BE2C (cell line): Measurements from ENCODE around the gene ITGA3.

ENCODE experiments used
- DNase-seq: peaks from one replicate; pipeline ENCODE4 v3.0.0-alpha.2; 2020
- H3K27me3 ChIP-seq: fragments of 250-450 bp; sonication (Bioruptor Pico); 2 replicates; pipeline ENCODE4 v1.5.1; 2020; ENCODE audit warnings: mild to moderate bottlenecking
- H3K36me3 ChIP-seq: fragments of 250-450 bp; sonication (Bioruptor Pico); 2 replicates; pipeline ENCODE4 v1.5.1; 2020; ENCODE audit warnings: mild to moderate bottlenecking
- H3K4me1 ChIP-seq: fragments of 250-450 bp; sonication (Bioruptor Pico); 2 replicates; pipeline ENCODE4 v1.5.1; 2020
- H3K4me3 ChIP-seq: 2 replicates; pipeline ENCODE4 v1.5.1; 2011; ENCODE audit warnings: low read depth, low read length
- H3K9me3 ChIP-seq: fragments of 250-450 bp; sonication (Bioruptor Pico); 2 replicates; pipeline ENCODE4 v1.5.1; 2020
- TF ChIP-seq, protein P1 (sequence below): IDR thresholded peaks from 2 replicates; pipeline ENCODE4 v1.5.1; 2012; ENCODE audit warnings: mild to moderate bottlenecking, low read depth, low read length

The ITGA3 gene

DNA sequence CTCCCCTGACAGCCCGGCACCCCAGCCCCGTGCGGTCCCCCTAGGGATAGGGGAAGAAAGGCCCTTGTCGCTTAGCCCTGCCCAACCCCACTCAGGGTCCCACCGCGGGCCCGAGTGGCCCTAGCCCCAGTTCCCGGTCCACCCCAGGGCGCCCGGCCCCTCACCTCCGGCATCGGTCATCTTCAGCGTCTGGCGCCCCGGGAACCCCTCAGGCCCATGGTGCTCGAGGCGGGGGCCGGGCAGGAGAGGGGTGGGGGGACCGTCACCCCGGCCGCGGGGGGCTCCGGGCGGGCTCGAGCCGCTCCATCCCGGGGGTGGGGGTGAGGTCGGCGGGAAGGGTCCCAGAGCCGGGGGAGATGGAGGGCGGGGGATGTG is 73.4 kb downstream of the ITGA3 start:
- no peak for DNase-seq
- peak overlapping the region; percentile 23 for H3K4me3 ChIP-seq
- H3K4me1 ChIP-seq, result peaks cover 20% of the 10 kb centered on the region
- TF ChIP-seq, protein P1, sequence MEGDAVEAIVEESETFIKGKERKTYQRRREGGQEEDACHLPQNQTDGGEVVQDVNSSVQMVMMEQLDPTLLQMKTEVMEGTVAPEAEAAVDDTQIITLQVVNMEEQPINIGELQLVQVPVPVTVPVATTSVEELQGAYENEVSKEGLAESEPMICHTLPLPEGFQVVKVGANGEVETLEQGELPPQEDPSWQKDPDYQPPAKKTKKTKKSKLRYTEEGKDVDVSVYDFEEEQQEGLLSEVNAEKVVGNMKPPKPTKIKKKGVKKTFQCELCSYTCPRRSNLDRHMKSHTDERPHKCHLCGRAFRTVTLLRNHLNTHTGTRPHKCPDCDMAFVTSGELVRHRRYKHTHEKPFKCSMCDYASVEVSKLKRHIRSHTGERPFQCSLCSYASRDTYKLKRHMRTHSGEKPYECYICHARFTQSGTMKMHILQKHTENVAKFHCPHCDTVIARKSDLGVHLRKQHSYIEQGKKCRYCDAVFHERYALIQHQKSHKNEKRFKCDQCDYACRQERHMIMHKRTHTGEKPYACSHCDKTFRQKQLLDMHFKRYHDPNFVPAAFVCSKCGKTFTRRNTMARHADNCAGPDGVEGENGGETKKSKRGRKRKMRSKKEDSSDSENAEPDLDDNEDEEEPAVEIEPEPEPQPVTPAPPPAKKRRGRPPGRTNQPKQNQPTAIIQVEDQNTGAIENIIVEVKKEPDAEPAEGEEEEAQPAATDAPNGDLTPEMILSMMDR, result no peak
- H3K27me3 ChIP-seq, result peaks cover 7% of the 10 kb centered on the region
- peaks cover 3% of the 10 kb centered on the region; the same call in 1 of the 2 replicates for H3K36me3 ChIP-seq
- H3K9me3 ChIP-seq, result no peaks in the 10 kb centered on the region

GRCh38 chr17:50129728-50130558 is 74.0 kb downstream of the ITGA3 start, which contains the start of gene SAMD14:
TSS of gene SAMD14 (minus strand) at chr17:50130160. CDS start at chr17:50124959, 5,201 bp downstream.
- Histone ChIP-seq H3K27me3 (peaks cover 7% of the 10 kb centered on the region), H3K36me3 (peaks cover 8% of the 10 kb centered on the region), H3K4me1 (peaks cover 22% of the 10 kb centered on the region), H3K9me3 (no peaks in the 10 kb centered on the region), H3K4me3 (peak within 1 kb of the TSS; percentile 50)
- TF ChIP-seq, protein P1, result no peak
- DNase-seq, result peak; percentile 51

DNA sequence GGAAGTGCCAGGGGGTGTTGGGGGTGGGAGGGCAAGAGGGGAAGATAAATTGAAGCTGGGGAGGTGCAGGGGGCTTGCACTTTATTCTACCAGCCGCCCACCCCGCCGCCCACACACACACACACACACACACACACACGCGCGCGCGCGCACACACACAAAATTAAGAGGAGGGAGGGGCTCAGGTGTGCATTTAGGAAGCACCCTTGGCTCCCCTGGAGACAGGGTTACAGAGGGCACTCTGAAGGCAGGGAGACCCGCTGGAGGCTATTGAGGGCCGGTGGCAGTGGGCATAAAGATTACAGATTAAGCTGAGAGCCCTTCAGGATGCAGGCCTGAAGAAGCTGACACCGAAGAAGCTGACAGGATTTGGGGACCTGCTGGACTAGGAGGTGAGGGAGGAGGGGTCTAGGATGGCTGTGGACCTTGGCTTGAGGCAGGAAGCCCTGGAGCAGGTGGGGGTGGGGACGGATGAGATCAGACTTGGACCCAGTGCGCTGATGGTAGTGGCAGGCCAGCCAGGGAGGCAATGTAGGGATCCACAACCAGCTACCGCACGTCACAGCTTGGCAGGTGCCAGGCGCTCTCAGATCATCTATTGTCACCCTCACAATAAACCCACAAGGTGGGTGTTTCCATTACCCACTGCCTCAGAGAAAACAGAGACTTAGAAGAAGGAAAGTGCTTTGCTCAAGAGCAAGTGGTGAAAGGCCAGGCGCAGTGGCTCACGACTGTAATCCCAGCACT is 74.8 kb downstream of the ITGA3 start:
- TF ChIP-seq, protein P1, result no peak
- H3K9me3 ChIP-seq, result no peaks in the 10 kb centered on the region
- peak overlapping the region; percentile 50; the same call in 1 of the 2 replicates for H3K4me3 ChIP-seq
- H3K27me3 ChIP-seq, result peaks cover 7% of the 10 kb centered on the region
- H3K4me1 ChIP-seq, result peaks cover 22% of the 10 kb centered on the region
- no peak for DNase-seq
- H3K36me3 ChIP-seq, result peaks cover 13% of the 10 kb centered on the region

DNA sequence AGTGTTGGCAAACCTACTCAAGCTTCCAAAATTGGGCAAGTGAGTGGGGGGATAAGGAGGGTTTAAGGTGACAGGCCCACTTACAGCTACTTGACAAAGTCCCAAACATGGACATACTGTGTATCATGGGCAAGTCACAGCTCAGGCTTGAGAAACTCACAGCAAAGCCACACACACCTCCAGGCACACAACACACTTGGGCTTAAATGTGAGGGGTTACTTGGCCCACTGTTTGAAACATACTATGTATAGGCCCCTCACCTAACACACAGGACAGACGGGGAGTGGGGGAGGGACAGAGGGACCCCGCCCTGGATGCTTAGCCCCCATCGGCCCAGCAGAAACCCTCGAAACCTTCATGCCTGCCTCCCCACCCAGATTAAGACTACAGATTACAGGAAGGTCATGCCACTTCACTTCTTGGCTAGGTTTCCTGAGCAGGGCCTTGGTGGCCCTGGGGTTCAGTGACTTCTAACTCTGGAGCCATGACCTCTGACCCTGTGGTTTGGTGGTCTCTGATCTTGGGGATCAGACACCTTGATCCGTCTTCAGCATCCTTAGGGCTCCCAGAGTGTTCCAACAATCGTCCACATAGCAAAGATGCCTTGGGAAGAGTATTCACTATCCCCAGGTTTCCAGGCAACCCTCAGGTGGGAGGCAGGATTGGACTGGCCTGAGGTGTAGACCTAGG is 76.3 kb downstream of the ITGA3 start:
- peaks cover 29% of the 10 kb centered on the region for H3K36me3 ChIP-seq
- peaks cover 22% of the 10 kb centered on the region for H3K4me1 ChIP-seq
- DNase-seq, result no peak
- peaks cover 7% of the 10 kb centered on the region for H3K27me3 ChIP-seq
- no peaks in the 10 kb centered on the region for H3K9me3 ChIP-seq
- TF ChIP-seq, protein P1, result no peak
- H3K4me3 ChIP-seq, result no peak overlapping the region

DNA sequence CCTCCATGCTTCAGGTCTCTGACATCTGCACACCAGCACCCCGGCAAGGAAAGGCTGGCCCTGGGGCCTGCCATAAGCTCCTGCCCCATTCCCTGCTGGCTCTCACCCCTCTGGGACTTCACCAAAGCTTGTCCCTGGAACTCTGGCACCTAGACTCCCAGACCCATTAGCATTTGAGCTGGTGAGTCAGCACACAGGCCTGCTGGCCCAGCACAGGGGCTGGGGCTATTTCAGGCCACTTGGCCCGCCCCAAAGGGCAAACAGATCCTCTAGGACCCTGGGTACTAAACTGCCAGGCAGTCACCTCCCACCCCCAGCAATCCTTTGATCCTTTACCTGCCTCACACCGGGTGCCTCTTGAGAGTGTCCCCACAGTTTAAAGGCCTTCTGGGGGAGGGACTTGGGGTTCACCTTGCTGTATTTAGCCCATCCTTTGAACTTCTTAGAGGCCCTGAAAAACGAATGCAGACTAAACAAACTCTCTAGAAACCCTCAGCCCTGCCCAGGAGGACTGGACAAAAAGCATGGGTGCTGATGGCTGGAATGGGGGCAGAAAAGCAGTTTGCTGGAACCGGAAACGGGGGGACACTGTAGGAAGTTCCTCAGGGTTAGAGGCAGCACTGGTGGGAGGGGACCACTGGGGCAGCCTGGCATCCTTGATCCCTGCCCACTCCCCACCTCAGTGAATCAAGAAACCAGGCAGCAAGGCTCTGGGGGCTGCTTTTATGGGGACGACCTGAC is 77.3 kb downstream of the ITGA3 start:
- H3K36me3 ChIP-seq, result peaks cover 38% of the 10 kb centered on the region
- H3K4me3 ChIP-seq, result no peak overlapping the region
- peaks cover 22% of the 10 kb centered on the region for H3K4me1 ChIP-seq
- peaks cover 7% of the 10 kb centered on the region for H3K27me3 ChIP-seq
- DNase-seq, result peak; percentile 79
- TF ChIP-seq, protein P1, result no peak
- no peaks in the 10 kb centered on the region for H3K9me3 ChIP-seq
